Measurements from ENCODE around the gene LTO1. TPM values are rescaled to one million over a fixed set of nuclear protein-coding genes. Genes with fewer than 3 reads are reported as not detected.

The LTO1 gene
- total RNA-seq, 4 donors from 2014 or later: 12.2 to 18.6 (median 14.1) TPM

GRCh38 chr11:69617220-69617619, 57.9 kb downstream of the LTO1 start:
- Histone ChIP-seq H3K27me3 (peaks cover 0 to 19% (median 0%) of the 10 kb centered on the region in 4 donors), H3K4me1 (no peaks in the 10 kb centered on the region), H3K4me3 (no peak overlapping the region), H3K27ac (replicated peaks in 1 of 4) (no peak overlapping the region), H3K36me3 (no peaks in the 10 kb centered on the region), H3K9me3 (no peaks in the 10 kb centered on the region)
- DNase-seq (ENCODE audit: extremely low spot score): no peak
- 89% methylated on average over 4 of the region's 4 CpGs for WGBS
- TF ChIP-seq POLR2AphosphoS5 (IDR thresholded peaks at IDR 0.05) (no peak), POLR2A (IDR thresholded peaks at IDR 0.05; ENCODE audit: low read depth) (no peak), EP300 (IDR thresholded peaks at IDR 0.05) (no peak), CTCF (IDR thresholded peaks at IDR 0.05) (no peak)
- intact Hi-C loops (cut with DNase I): no loop called here

Other genes starting within 250 kb of the LTO1 start
- gene LINC01488, start 193.7 kb downstream of the LTO1 start, total RNA-seq: not detected
- 10 to 100 TPM; 54.4 to 92.7 (median 62.0) TPM for gene CCND1, start 34.2 kb downstream of the LTO1 start, total RNA-seq
- gene FGF19, start 28.7 kb upstream of the LTO1 start, total RNA-seq: not detected
- gene FGF4, start 100.0 kb upstream of the LTO1 start, total RNA-seq: not detected
- gene FGF3, start 144.1 kb upstream of the LTO1 start, total RNA-seq: not detected